ENCODE measurements around the gene RENBP.

RENBP gene

GRCh38 chrX:153908219-153908860 is 36.1 kb downstream of the RENBP start:
- TF ChIP-seq FOXP2 (optimal IDR thresholded peaks at IDR 0.05; ENCODE audit: borderline replicate concordance, extremely low read depth, extremely low read length, insufficient read depth) (no peak), TAF1 (IDR thresholded peaks at IDR 0.05; ENCODE audit: borderline replicate concordance, insufficient read depth, low read length) (no peak), REST (IDR thresholded peaks at IDR 0.05; ENCODE audit: insufficient read depth in 1 of 2, low read depth in 2 of 2, low read length in 2 of 2) (no peak), POLR2AphosphoS5 (IDR thresholded peaks at IDR 0.05; ENCODE audit: low read depth, low read length) (no peak), SIN3A (IDR thresholded peaks at IDR 0.05; ENCODE audit: borderline replicate concordance, insufficient read depth, low read length) (no peak)

- TF ChIP-seq POLR2AphosphoS5 (IDR thresholded peaks at IDR 0.05; ENCODE audit: low read depth, low read length) (no peak), FOXP2 (optimal IDR thresholded peaks at IDR 0.05; ENCODE audit: borderline replicate concordance, extremely low read depth, extremely low read length, insufficient read depth) (no peak)
Observed at GRCh38 chrX:153907456-153907855, 37.0 kb downstream of the RENBP start.

GRCh38 chrX:153906126-153906917 is 38.1 kb downstream of the RENBP start:
- TF ChIP-seq FOXP2 (optimal IDR thresholded peaks at IDR 0.05; ENCODE audit: borderline replicate concordance, extremely low read depth, extremely low read length, insufficient read depth), result no peak

- TF ChIP-seq REST (IDR thresholded peaks at IDR 0.05; ENCODE audit: insufficient read depth in 1 of 2, low read depth in 2 of 2, low read length in 2 of 2) (no peak), FOXP2 (optimal IDR thresholded peaks at IDR 0.05; ENCODE audit: borderline replicate concordance, extremely low read depth, extremely low read length, insufficient read depth) (no peak), SIN3A (IDR thresholded peaks at IDR 0.05; ENCODE audit: borderline replicate concordance, insufficient read depth, low read length) (no peak), TAF1 (IDR thresholded peaks at IDR 0.05; ENCODE audit: borderline replicate concordance, insufficient read depth, low read length) (no peak), POLR2AphosphoS5 (IDR thresholded peaks at IDR 0.05; ENCODE audit: low read depth, low read length) (no peak)
Observed at GRCh38 chrX:153905481-153906095, 38.9 kb downstream of the RENBP start.

GRCh38 chrX:153903991-153904957 is 40.2 kb downstream of the RENBP start, which contains the start of gene AVPR2:
Gene AVPR2 (plus strand): TSS chrX:153904673. CDS start chrX:153905146, 473 bp downstream.
- TF ChIP-seq SIN3A (IDR thresholded peaks at IDR 0.05; ENCODE audit: borderline replicate concordance, insufficient read depth, low read length) (no peak), REST (IDR thresholded peaks at IDR 0.05; ENCODE audit: insufficient read depth in 1 of 2, low read depth in 2 of 2, low read length in 2 of 2) (no peak)

Measured in PFSK-1 (cell line).